Measurements from ENCODE around the gene VEPH1. TPM values are rescaled to one million over a fixed set of nuclear protein-coding genes. Genes with fewer than 3 reads are reported as not detected.

The VEPH1 gene
- total RNA-seq, 1 donor from 2014 or later: 8.8 TPM

GRCh38 chr3:157305392-157305791, 197.8 kb downstream of the VEPH1 start:
- no peak for DNase-seq (ENCODE audit: low read depth, low spot score)
- no peak overlapping the region for H3K27ac Mint-ChIP-seq (ENCODE audit: unreplicated experiment)
- peaks cover 4% of the 10 kb centered on the region for H3K4me1 Mint-ChIP-seq
- H3K4me3 Mint-ChIP-seq: no peak overlapping the region
- TF ChIP-seq CTCF (conservative IDR thresholded peaks at IDR 0.05): no peak
- H3K36me3 Mint-ChIP-seq (ENCODE audit: low read depth): no peaks in the 10 kb centered on the region
- no peaks in the 10 kb centered on the region for H3K9me3 Mint-ChIP-seq
- H3K27me3 Mint-ChIP-seq (ENCODE audit: low read depth): no peaks in the 10 kb centered on the region

GRCh38 chr3:157301755-157302154, 201.5 kb downstream of the VEPH1 start:
- Mint-ChIP-seq H3K27me3 (ENCODE audit: low read depth) (no peaks in the 10 kb centered on the region), H3K4me1 (peaks cover 10% of the 10 kb centered on the region), H3K36me3 (ENCODE audit: low read depth) (no peaks in the 10 kb centered on the region), H3K4me3 (no peak overlapping the region), H3K27ac (ENCODE audit: unreplicated experiment) (no peak overlapping the region), H3K9me3 (no peaks in the 10 kb centered on the region)
- no peak for TF ChIP-seq CTCF (conservative IDR thresholded peaks at IDR 0.05)
- no peak for DNase-seq (ENCODE audit: low read depth, low spot score)

GRCh38 chr3:157300981-157301663, 202.1 kb downstream of the VEPH1 start:
- H3K36me3 Mint-ChIP-seq (ENCODE audit: low read depth): no peaks in the 10 kb centered on the region
- no peak for DNase-seq (ENCODE audit: low read depth, low spot score)
- H3K4me1 Mint-ChIP-seq: peaks cover 10% of the 10 kb centered on the region
- no peaks in the 10 kb centered on the region for H3K9me3 Mint-ChIP-seq
- no peak for TF ChIP-seq CTCF (conservative IDR thresholded peaks at IDR 0.05)
- no peak overlapping the region for H3K4me3 Mint-ChIP-seq
- H3K27me3 Mint-ChIP-seq (ENCODE audit: low read depth): no peaks in the 10 kb centered on the region
- H3K27ac Mint-ChIP-seq (ENCODE audit: unreplicated experiment): no peak overlapping the region

GRCh38 chr3:157300094-157300493, 203.1 kb downstream of the VEPH1 start:
- DNase-seq (ENCODE audit: low read depth, low spot score): no peak
- no peaks in the 10 kb centered on the region for H3K9me3 Mint-ChIP-seq
- no peaks in the 10 kb centered on the region for H3K36me3 Mint-ChIP-seq (ENCODE audit: low read depth)
- no peak for TF ChIP-seq CTCF (conservative IDR thresholded peaks at IDR 0.05)
- H3K4me1 Mint-ChIP-seq: peaks cover 10% of the 10 kb centered on the region
- H3K4me3 Mint-ChIP-seq: no peak overlapping the region
- H3K27ac Mint-ChIP-seq (ENCODE audit: unreplicated experiment): no peak overlapping the region
- H3K27me3 Mint-ChIP-seq (ENCODE audit: low read depth): no peaks in the 10 kb centered on the region

GRCh38 chr3:157297328-157297915, 205.8 kb downstream of the VEPH1 start:
- H3K27me3 Mint-ChIP-seq (ENCODE audit: low read depth): no peaks in the 10 kb centered on the region
- TF ChIP-seq CTCF (conservative IDR thresholded peaks at IDR 0.05): no peak
- no peaks in the 10 kb centered on the region for H3K36me3 Mint-ChIP-seq (ENCODE audit: low read depth)
- DNase-seq (ENCODE audit: low read depth, low spot score): no peak
- H3K4me1 Mint-ChIP-seq: peaks cover 5% of the 10 kb centered on the region
- no peak overlapping the region for H3K4me3 Mint-ChIP-seq
- no peaks in the 10 kb centered on the region for H3K9me3 Mint-ChIP-seq
- H3K27ac Mint-ChIP-seq (ENCODE audit: unreplicated experiment): no peak overlapping the region
